Astrocyte of the cerebellum (primary cell): ENCODE results near the gene TMPRSS6.

ENCODE experiments used
- DNase-seq: peaks from one replicate; pipeline ENCODE4 v3.0.0-alpha.2; 2011; ENCODE audit warnings: low read depth
- H3K4me3 ChIP-seq: 2 replicates; pipeline ENCODE4 v1.5.1; 2011; ENCODE audit warnings: mild to moderate bottlenecking, low read depth, low read length, moderate library complexity
- in situ Hi-C: cut with HindIII; loops from 2 replicates; pipeline ENCODE4 v1.10.0; 2017; ENCODE audit warnings: low sequenced_read_pairs
- TF ChIP-seq, protein P1 (sequence below): IDR thresholded peaks from 2 replicates; pipeline ENCODE4 v1.5.1; 2012; ENCODE audit warnings: low read length, low read depth, moderate library complexity, mild to moderate bottlenecking; ENCODE audit errors: missing control alignments

The TMPRSS6 gene

DNA sequence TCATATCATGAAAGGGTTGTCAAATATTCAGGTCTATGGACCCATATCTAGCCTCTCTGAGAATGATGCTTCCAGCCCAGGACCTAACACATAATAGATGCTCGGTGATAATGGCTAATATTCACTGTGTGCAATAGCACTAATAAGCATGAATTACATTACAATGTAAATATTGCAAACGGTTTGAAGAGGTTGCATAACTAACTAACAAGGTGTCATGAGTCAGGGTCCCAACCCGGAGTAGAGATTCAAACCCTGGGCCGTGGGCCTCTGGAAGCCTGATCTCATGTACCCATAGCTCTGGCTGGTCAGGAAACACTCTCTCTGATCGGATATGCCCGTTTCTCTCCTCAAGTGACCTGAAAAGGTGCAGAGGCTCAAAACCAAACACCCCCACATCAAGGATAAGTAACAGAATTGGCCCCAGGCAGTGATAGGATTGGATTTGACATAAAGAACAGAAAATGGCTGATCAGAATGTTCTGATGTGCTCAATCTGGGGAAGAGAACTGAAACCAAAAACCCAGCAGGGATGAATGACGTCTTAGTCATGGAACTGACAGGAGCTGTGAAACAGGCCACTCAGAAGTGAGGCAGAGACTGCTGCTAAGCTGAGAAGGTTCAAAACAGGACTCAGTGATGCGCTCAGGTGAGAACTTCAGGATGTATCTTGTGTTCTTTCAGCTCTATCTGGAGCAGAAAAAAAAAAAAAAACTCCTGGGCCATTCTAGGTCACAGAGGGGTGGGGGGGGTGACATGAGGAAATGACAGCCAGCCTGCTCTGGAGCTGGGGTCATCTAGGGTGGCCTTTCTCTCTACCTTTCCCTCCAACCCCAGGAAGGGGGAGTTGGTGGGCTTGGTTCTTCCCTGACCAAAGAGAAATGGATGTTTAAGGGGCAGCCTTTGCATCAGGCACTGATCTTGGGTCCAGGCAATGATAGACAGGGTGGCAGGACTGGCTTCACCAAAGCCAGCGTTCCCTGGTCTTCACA, 64.6 kb downstream of the TMPRSS6 start:
- in situ Hi-C loops: no loop called here
- H3K4me3 ChIP-seq: no peak overlapping the region
- no peak for DNase-seq
- TF ChIP-seq, protein P1, sequence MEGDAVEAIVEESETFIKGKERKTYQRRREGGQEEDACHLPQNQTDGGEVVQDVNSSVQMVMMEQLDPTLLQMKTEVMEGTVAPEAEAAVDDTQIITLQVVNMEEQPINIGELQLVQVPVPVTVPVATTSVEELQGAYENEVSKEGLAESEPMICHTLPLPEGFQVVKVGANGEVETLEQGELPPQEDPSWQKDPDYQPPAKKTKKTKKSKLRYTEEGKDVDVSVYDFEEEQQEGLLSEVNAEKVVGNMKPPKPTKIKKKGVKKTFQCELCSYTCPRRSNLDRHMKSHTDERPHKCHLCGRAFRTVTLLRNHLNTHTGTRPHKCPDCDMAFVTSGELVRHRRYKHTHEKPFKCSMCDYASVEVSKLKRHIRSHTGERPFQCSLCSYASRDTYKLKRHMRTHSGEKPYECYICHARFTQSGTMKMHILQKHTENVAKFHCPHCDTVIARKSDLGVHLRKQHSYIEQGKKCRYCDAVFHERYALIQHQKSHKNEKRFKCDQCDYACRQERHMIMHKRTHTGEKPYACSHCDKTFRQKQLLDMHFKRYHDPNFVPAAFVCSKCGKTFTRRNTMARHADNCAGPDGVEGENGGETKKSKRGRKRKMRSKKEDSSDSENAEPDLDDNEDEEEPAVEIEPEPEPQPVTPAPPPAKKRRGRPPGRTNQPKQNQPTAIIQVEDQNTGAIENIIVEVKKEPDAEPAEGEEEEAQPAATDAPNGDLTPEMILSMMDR: no peak

DNA sequence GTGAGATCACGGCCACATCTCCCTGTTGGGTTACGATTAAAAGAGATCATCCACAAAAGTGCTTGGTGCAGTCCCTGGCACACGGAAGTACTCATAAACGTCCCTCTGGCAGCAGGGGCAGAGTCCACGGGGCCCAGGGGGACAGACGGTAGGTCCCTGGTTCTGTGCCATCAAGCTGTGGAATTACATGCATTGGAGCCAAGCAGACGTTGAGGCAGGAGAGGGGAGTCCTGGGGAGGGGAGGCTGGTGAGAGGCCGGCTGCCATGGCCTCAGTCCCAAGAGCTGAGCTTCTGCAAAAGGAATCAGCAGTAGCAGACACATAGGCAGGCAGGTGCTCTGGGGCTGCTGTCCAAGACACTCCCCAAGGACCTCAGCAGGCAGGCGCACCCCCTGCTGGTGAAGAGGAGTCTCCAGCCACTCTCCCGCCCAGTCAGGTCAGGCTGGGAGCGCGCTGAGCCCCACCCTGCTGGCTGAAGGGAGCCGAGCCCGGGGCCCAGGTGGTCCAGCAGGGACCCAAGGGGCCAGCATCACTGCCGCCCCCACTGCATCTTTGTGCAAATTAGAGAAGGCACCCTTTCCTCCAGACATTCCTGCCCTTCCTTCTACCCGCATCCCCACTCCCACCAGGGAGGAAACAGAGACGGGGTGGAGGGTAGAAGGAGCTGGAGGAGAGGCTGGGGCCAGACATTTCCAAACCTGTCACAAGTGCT, 65.5 kb downstream of the TMPRSS6 start:
- in situ Hi-C loops: no loop called here
- H3K4me3 ChIP-seq: no peak overlapping the region
- DNase-seq: no peak
- TF ChIP-seq, protein P1: peak; percentile 7

DNA sequence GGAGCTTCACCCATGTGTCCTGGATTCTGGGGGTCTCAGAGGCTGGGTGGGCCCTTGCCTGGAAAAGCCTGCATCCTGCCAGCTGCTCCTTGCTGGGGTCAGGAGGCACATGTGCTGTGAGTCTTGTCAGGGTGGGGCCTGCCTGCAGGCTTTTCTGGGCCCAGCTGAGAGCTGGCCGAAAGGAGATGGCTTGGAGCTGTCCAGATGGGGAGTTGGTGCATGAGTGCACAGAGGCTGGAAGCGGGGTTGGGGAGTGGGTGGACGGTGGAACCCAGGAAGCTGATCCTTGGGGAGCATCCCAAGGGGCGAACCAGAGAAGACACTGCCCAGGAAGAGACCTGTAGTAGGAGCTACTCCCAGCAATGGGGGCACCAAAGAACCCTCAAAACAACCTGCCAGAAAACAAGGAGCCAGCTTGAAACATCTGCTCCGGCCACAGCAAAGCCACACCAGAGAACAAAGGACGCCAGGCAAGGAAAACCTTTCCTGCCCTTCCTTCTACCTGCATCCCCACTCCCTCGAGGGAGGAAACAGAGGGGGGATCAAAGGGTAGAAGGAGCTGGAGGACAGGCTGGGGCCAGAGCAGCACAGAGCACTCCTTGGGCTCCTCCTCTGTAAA, 66.2 kb downstream of the TMPRSS6 start:
- no peak for DNase-seq
- TF ChIP-seq, protein P1: no peak
- in situ Hi-C loops: no loop called here
- H3K4me3 ChIP-seq: no peak overlapping the region

DNA sequence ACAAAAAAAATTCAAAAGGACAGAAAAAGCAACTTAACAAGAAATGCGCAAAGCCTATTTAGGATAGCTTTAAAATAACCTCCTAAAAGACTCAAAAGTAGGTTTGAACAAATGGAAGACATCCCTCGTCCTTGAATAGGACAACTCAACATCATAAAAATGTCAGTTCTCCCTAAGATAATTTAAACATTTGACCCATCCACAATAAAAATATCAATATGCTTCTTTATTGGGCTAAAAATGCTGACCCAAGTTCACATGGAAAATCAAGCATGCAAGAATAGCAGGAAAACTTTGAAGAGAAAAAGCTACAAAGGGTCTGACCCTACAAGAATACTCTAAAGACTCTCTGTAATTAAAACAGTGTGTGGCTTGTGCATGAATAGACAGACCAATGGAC, 70.0 kb downstream of the TMPRSS6 start:
- H3K4me3 ChIP-seq: no peak overlapping the region
- in situ Hi-C loops: no loop called here
- DNase-seq: no peak
- TF ChIP-seq, protein P1: no peak

DNA sequence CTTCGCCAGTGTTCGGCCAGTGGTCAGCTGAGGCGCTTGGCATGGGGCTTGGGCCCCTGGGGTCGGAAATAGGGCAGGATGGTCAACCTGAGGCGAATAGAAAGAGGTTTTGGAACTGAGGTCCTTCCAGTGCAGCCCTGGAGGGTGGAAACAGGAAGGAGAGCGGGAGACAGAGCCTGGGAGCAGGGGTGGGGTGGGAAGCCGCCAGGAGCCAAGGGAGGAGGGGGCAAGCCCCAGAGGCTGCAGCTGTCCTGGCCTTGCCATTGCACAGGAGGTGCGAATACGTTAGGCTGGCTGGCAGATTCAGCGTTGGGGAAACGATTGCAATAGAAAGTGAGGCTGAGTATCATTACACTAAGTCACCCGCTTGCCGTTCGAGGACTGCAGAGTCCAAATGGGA, 71.8 kb downstream of the TMPRSS6 start:
- DNase-seq: no peak
- TF ChIP-seq, protein P1: no peak
- in situ Hi-C loops: no loop called here
- no peak overlapping the region for H3K4me3 ChIP-seq

DNA sequence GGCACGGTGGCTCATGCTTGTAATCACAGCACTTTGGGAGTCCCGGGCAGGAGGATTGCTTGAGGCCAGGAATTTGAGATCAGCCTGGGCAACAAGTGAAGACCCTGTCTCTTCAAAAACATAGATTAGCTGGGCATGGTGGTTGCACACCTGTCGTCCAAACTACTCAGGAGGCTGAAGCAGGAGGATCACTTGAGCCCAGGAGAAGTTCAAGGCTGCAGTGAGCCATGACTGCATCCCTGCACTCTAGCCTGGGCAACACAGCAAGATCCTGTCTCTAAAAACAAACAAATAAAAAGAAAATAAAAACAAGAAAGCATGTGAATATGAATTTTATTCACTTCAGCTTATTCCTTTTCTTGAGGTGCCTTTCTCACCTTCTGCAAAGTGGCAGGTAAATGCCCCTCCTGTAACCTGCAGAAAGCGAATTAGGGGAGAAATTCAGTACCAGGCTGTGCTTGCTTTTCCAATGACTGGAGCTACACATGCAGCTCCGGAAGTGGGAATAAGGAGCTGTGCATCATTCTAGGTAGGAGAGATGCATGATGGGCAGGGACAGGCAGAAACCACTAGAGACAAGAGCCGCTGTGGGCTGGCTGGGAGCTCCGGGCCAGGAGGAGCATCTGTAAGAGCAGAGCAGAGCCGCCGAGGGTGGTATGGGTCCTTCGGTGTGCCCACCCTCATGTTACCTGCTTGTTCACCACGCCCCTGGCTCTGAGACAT, 72.7 kb downstream of the TMPRSS6 start:
- in situ Hi-C loops: no loop called here
- TF ChIP-seq, protein P1: no peak
- DNase-seq: no peak
- H3K4me3 ChIP-seq: no peak overlapping the region
